HepG2 (cell line): ENCODE results near the gene BLVRB. TPM values are rescaled to one million over a fixed set of nuclear protein-coding genes. Genes with fewer than 3 reads are reported as not detected.
A peak's percentile ranks its signal among the peaks of the same experiment; 100 is the strongest.

Source experiments
- ATAC-seq: fragments of 200-7000 bp; cut with Tn5 transposase; 3 replicates; pipeline ENCODE4 v1.9.1; 2020; ENCODE audit warnings: mild to moderate bottlenecking, moderate library complexity
- Bru-seq: library from RNA; stranded (reverse); fragments of 400-500 nt; gene quantifications from one replicate; lab custom pipeline; 2021; lab: Mats Ljungman, UMichigan
- BruChase-seq, 2 experiments: library from RNA; stranded (reverse); fragments of 400-500 nt; gene quantifications; one replicate each; lab custom pipeline; 2021; lab: Mats Ljungman, UMichigan
- BruUV-seq: library from RNA; stranded (reverse); fragments of 400-500 nt; replicated peaks from 2 replicates; lab custom pipeline; 2021; lab: Mats Ljungman, UMichigan
- CTCF ChIA-PET: fragments of 300-600 bp; formaldehyde crosslinking; extraction: SDS; loops from one replicate; lab custom pipeline; 2021; ENCODE audit warnings: low total read pairs, inconsistent platforms, low intra/inter-chr PET ratio; lab: Yijun Ruan, JAX
- POLR2A ChIA-PET: fragments of 350-600 bp; sonication (Branson Sonifier 250); formaldehyde crosslinking; loops from one replicate; lab custom pipeline; 2020; ENCODE audit warnings: antibody characterized with exemption, inconsistent platforms; lab: Yijun Ruan, JAX
- DNase-seq: peaks from one replicate; pipeline ENCODE4 v3.0.0-alpha.2; 2015; ENCODE audit warnings: low spot score
- FAIRE-seq: peaks from 3 replicates; lab custom pipeline; 2011; peaks lifted over from hg19 to GRCh38; lab: Jason Lieb, UNC
- H2AFZ ChIP-seq: one replicate; pipeline ENCODE4 v1.6.1; 2011; ENCODE audit warnings: low read length, inconsistent platforms
- H3K27ac ChIP-seq: fragments of 300-600 bp; 3 replicates; pipeline ENCODE4 v1.8.0; 2011; ENCODE audit warnings: mixed run types, mild to moderate bottlenecking, mixed read lengths, low read length, inconsistent platforms; ENCODE audit not compliant: insufficient read depth; ENCODE audit errors: extremely low read length
- H3K27me3 ChIP-seq, 2 experiments: fragments of 200-600 bp in 1 of 2; 2 replicates in 1 of 2; 3 replicates in 1 of 2; pipeline versions ENCODE4 v1.6.0 to v1.8.0; 2011; ENCODE audit warnings: low read length in 2 of 2, mild to moderate bottlenecking in 2 of 2, moderate library complexity in 2 of 2, inconsistent platforms in 1 of 2; ENCODE audit not compliant: insufficient read depth in 2 of 2, control insufficient read depth in 1 of 2
- H3K36me3 ChIP-seq, 2 experiments: fragments of 200-600 bp in 1 of 2; replicated peaks in 1 of 2; 2 replicates in 1 of 2; 3 replicates in 1 of 2; pipeline versions ENCODE4 v1.5.1 to v1.8.0; 2011; ENCODE audit warnings: low read length in 2 of 2, inconsistent platforms in 1 of 2; ENCODE audit not compliant: insufficient read depth in 2 of 2, control insufficient read depth in 1 of 2
- H3K4me1 ChIP-seq: 2 replicates; pipeline ENCODE4 v1.5.1; 2012; ENCODE audit warnings: low read length, inconsistent platforms; ENCODE audit not compliant: insufficient read depth
- H3K4me2 ChIP-seq: 2 replicates; pipeline ENCODE4 v1.6.0; 2011; ENCODE audit warnings: low read depth, low read length, inconsistent platforms
- H3K4me3 ChIP-seq, 3 experiments: fragments of 200-600 bp in 1 of 3; sonication (generic), shearing (Covaris generic) in 1 of 3; replicated peaks in 1 of 3; 2 replicates each; pipeline ENCODE4 v1.5.1; 2011 to 2016; ENCODE audit warnings: low read length in 3 of 3, inconsistent platforms in 2 of 3, low read depth in 2 of 3, mild to moderate bottlenecking in 2 of 3, control low read depth in 1 of 3, mixed read lengths in 1 of 3; ENCODE audit not compliant: insufficient read depth in 1 of 3
- H3K79me2 ChIP-seq: one replicate; pipeline ENCODE4 v1.6.1; 2011; ENCODE audit warnings: low read length, inconsistent platforms; ENCODE audit not compliant: insufficient read depth
- H3K9ac ChIP-seq: 2 replicates; pipeline ENCODE4 v1.6.0; 2011; ENCODE audit warnings: mild to moderate bottlenecking, low read depth, low read length, inconsistent platforms; ENCODE audit not compliant: insufficient read depth
- H3K9me3 ChIP-seq: 2 replicates; pipeline ENCODE4 v1.5.1; 2012; ENCODE audit warnings: mild to moderate bottlenecking, low read length
- H4K20me1 ChIP-seq: 2 replicates; pipeline ENCODE4 v1.6.0; 2011; ENCODE audit warnings: inconsistent platforms, mild to moderate bottlenecking, low read length, moderate library complexity; ENCODE audit not compliant: insufficient read depth
- ADNP ChIP-seq: sonication (generic); formaldehyde crosslinking; IDR thresholded peaks from 2 replicates; pipeline ENCODE4 v1.4.0; 2020; ENCODE audit warnings: missing genetic modification reagents
- GFI1 ChIP-seq: sonication (generic); formaldehyde crosslinking; IDR thresholded peaks from 2 replicates; pipeline ENCODE4 v1.5.0; 2020; ENCODE audit warnings: missing genetic modification reagents, mild to moderate bottlenecking, borderline replicate concordance
- KLF16 ChIP-seq, 2 experiments: sonication (generic) in 1 of 2; formaldehyde crosslinking in 1 of 2; IDR thresholded peaks; 2 replicates each; pipeline versions ENCODE4 v1.6.1 to v1.8.0; 2016 to 2023; ENCODE audit warnings: missing genetic modification reagents in 2 of 2, missing compliant biosample characterization in 1 of 2
- MTA1 ChIP-seq: sonication (generic); formaldehyde crosslinking; IDR thresholded peaks from 2 replicates; pipeline ENCODE4 v1.4.0; 2020; ENCODE audit warnings: missing genetic modification reagents, mild to moderate bottlenecking, borderline replicate concordance
- PHF20 ChIP-seq: sonication (generic); formaldehyde crosslinking; IDR thresholded peaks from 2 replicates; pipeline ENCODE4 v1.5.0; 2020; ENCODE audit warnings: mild to moderate bottlenecking, missing genetic modification reagents
- ZNF207 ChIP-seq: fragments of 450-650 bp; IDR thresholded peaks from 2 replicates; pipeline ENCODE4 v1.6.1; 2016; ENCODE audit warnings: antibody characterized with exemption, borderline replicate concordance
- ZNF839 ChIP-seq: sonication (generic); formaldehyde crosslinking; IDR thresholded peaks from 2 replicates; pipeline ENCODE4 v1.4.0; 2020; ENCODE audit warnings: missing genetic modification reagents, mild to moderate bottlenecking, borderline replicate concordance
- ZZZ3 ChIP-seq: sonication (generic); formaldehyde crosslinking; IDR thresholded peaks from 2 replicates; pipeline ENCODE4 v1.4.0; 2020; ENCODE audit warnings: missing genetic modification reagents, mild to moderate bottlenecking, borderline replicate concordance
- WGBS: methylation state at CpG from one replicate; pipeline ENCODE4 v1.1.6; 2017; ENCODE audit warnings: low lambda C conversion rate; 5-methylcytosine and 5-hydroxymethylcytosine counted together
- in situ Hi-C: cut with HindIII; loops from 2 replicates; pipeline ENCODE4 v1.10.0; 2017; ENCODE audit warnings: low pct_unique_long_range_greater_than_20kb; ENCODE audit not compliant: extremely low pct_ligation_motif_present
- intact Hi-C: fragments of 100-400 bp; cut with micrococcal nuclease; formaldehyde crosslinking; loops from one replicate; pipeline ENCODE4 v1.10.0; 2022; ENCODE audit not compliant: unreplicated experiment
- long read RNA-seq, 2 experiments: library from RNA in 1 of 2; library from polyadenylated mRNA in 1 of 2; stranded (forward) in 1 of 2; unstranded in 1 of 2; transcript quantifications; one replicate each; pipeline ENCODE4 v2.0.0, GENCODE V29; 2019 to 2022
- polyA minus RNA-seq, 3 experiments: library from RNA; depleted of rRNA, polyadenylated mRNA; stranded (reverse); fragments of >200 nt; gene quantifications; 2 replicates each; pipeline ENCODE4 v1.2.3, GENCODE V29; 2011; ENCODE audit warnings: low replicate concordance in 1 of 3
- polyA plus RNA-seq, 8 experiments: library from polyadenylated mRNA; depleted of rRNA in 3 of 8; stranded (reverse) in 7 of 8; unstranded in 1 of 8; fragments of >200 nt; fragmentation: Illumina TruSeq in 4 of 8; extraction: Trizol in 4 of 8; gene quantifications; 2 replicates each; pipeline versions ENCODE4 v1.2.1 to v1.2.3, GENCODE V29; 2011 to 2016; ENCODE audit warnings: low read depth in 4 of 8, missing spikeins in 1 of 8, mixed read lengths in 1 of 8; ENCODE audit not compliant: insufficient read depth in 1 of 8
- total RNA-seq, 5 experiments: library from RNA; depleted of rRNA; stranded (reverse); fragments of >200 nt; fragmentation: Illumina TruSeq; extraction: Trizol; gene quantifications; 2 replicates each; pipeline ENCODE4 v1.2.3, GENCODE V29; 2016; ENCODE audit warnings: low read depth in 1 of 5
- TF ChIP-seq, protein P1 (sequence below): sonication (generic); formaldehyde crosslinking; IDR thresholded peaks from 2 replicates; pipeline ENCODE4 v1.4.0; 2020; ENCODE audit warnings: low read depth, mild to moderate bottlenecking, missing genetic modification reagents
- TF ChIP-seq, protein P2 (sequence below): sonication (generic); formaldehyde crosslinking; IDR thresholded peaks from 2 replicates; pipeline ENCODE4 v1.4.0; 2020; ENCODE audit warnings: missing genetic modification reagents, mild to moderate bottlenecking, borderline replicate concordance
- TF ChIP-seq, protein P3 (sequence below): sonication (generic); formaldehyde crosslinking; IDR thresholded peaks from 2 replicates; pipeline ENCODE4 v1.4.0; 2020; ENCODE audit warnings: missing genetic modification reagents

BLVRB gene
- total RNA-seq (2016; rRNA removed; fragmentation: Illumina TruSeq; extraction: Trizol) (25.9 and 32.7 TPM in 2 replicates), polyA plus RNA-seq (2011; rRNA removed) (51.4 and 75.9 TPM in 2 replicates), polyA minus RNA-seq (2011; rRNA and poly(A)+ RNA removed; ENCODE audit: low replicate concordance) (42.8 and 149 TPM in 2 replicates), Bru-seq, nascent RNA (percentile 45 among the genes with signal in this experiment), BruChase-seq, experiment 1, labeled RNA remaining after a 6-hour chase (percentile 32 among the genes with signal in this experiment), BruChase-seq, experiment 2, labeled RNA remaining after a 2-hour chase (percentile 34 among the genes with signal in this experiment)
- total RNA-seq (2016; cell fraction: cytosol; rRNA removed; fragmentation: Illumina TruSeq; extraction: Trizol; ENCODE audit: low read depth) = 8.2 and 10.9 TPM in 2 replicates
- total RNA-seq (2016; cell fraction: insoluble cytoplasmic fraction; rRNA removed; fragmentation: Illumina TruSeq; extraction: Trizol) = 28.3 and 39.1 TPM in 2 replicates
- total RNA-seq (2016; cell fraction: membrane; rRNA removed; fragmentation: Illumina TruSeq; extraction: Trizol) = 7.6 and 7.9 TPM in 2 replicates
- 9.9 and 11.1 TPM in 2 replicates for total RNA-seq (2016; cell fraction: nucleus; rRNA removed; fragmentation: Illumina TruSeq; extraction: Trizol)
- polyA plus RNA-seq (2011; cell fraction: cytosol; rRNA removed) = 66.0 and 107 TPM in 2 replicates
- 44.9 and 46.6 TPM in 2 replicates for polyA plus RNA-seq (2011; cell fraction: nucleus; rRNA removed)
- polyA plus RNA-seq (2012) = 39.5 and 39.8 TPM in 2 replicates
- 10.5 and 11.4 TPM in 2 replicates for polyA plus RNA-seq (2016; cell fraction: cytosol; fragmentation: Illumina TruSeq; extraction: Trizol; ENCODE audit: low read depth)
- polyA plus RNA-seq (2016; cell fraction: insoluble cytoplasmic fraction; fragmentation: Illumina TruSeq; extraction: Trizol; ENCODE audit: low read depth) = 31.5 and 40.3 TPM in 2 replicates
- polyA plus RNA-seq (2016; cell fraction: membrane; fragmentation: Illumina TruSeq; extraction: Trizol; ENCODE audit: low read depth) = 6.6 and 8.8 TPM in 2 replicates
- 18.0 and 18.8 TPM in 2 replicates for polyA plus RNA-seq (2016; cell fraction: nucleus; fragmentation: Illumina TruSeq; extraction: Trizol; ENCODE audit: insufficient read depth, low read depth)
- polyA minus RNA-seq (2011; cell fraction: cytosol; rRNA and poly(A)+ RNA removed) = 28.8 and 32.2 TPM in 2 replicates
- polyA minus RNA-seq (2011; cell fraction: nucleus; rRNA and poly(A)+ RNA removed) = 6.0 and 10.4 TPM in 2 replicates
- long read RNA-seq, experiment 1, transcript BLVRB-201 (5 exons, 873 nt) = major isoform, 50 of 52 reads
- long read RNA-seq, experiment 1, partial matches to known transcripts = 0 of 52 reads
- long read RNA-seq, experiment 1, other reads (novel, unspliced or antisense) = 1 of 52 reads
- long read RNA-seq, experiment 2, transcript BLVRB-201 (5 exons, 873 nt) = major isoform, 64 of 76 reads
- long read RNA-seq, experiment 2, partial matches to known transcripts = 4 of 76 reads
- long read RNA-seq, experiment 2, other reads (novel, unspliced or antisense) = 5 of 76 reads

DNA sequence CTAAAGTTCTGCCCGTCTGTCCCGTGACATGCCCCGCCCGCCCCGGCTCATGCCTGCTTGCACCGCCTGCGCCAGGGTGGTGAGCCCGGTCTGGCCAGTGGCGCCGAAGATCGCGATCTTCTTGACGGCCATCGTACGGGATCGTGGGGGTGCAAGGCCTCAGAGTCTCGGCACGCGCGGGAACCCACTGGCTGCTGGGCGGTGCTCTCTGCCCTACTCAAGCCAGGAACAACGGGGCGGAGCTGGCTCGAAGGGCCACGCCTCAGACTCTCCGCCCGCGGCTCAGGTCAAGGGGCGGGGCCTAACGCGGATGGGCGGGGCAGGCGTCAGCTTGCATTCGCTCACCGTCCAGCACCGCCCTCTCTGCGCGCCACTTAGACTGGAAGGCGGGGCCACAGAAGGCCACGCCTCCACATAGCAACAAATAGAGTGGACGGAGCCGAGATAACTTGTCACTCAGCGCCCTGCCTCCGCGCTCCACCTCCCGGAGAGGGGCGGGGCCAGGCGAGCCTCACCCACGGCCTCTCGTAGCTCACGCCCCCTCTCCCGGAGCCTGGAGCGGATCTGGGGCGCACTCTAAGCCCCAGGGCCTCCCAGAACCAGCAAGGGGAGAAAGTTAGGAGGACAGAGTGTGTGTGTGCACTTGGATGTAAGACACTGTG, at the start of gene BLVRB:
Gene BLVRB, minus strand, starts transcription at position 189 of the 662 bp plus-strand sequence. Its CDS starts 57 bp downstream, at position 132.
- no peaks in the 10 kb centered on the region for H3K9me3 ChIP-seq
- no peak within 1 kb of the TSS for H2AFZ ChIP-seq
- peak within 1 kb of the TSS; percentile 66 for H3K27ac ChIP-seq
- H3K9ac ChIP-seq = peak within 1 kb of the TSS; percentile 64
- peaks cover 52% of the 10 kb centered on the region for H3K4me1 ChIP-seq
- H3K79me2 ChIP-seq = no peaks in the 10 kb centered on the region
- ChIA-PET CTCF (interaction anchor here (0.7 kb wide), 1 partner anchor 45 kb away, joined by 3 read pairs; no protein-coding TSS in a partner anchor), POLR2A (interaction anchor here (0.7 to 5.5 kb wide), 16 partner anchors 12 to 974 kb away, joined by 3 to 47 read pairs (median 6); partner anchors contain the start of genes C19orf47, PLD3, SERTAD1 and SERTAD3)
- no peaks in the 10 kb centered on the region for H3K36me3 ChIP-seq
- in situ Hi-C loops (no loop called here), intact Hi-C loops (loop anchor here (2.0 to 10.0 kb wide), 2 partner anchors 21 to 59 kb away; partner anchors contain the start of gene SERTAD3)
- ATAC-seq (peak; percentile 82), DNase-seq (peak; percentile 96), FAIRE-seq (peak; percentile 88)
- peak within 1 kb of the TSS; percentile 66 to 87 (median 75) for H3K4me3 ChIP-seq
- peak within 1 kb of the TSS; percentile 99 for H3K4me2 ChIP-seq
- BruUV-seq = no TSS peak
- peaks cover 1 to 17% of the 10 kb centered on the region in 2 experiments; a peak in 3 of 5 replicates for H3K27me3 ChIP-seq
- 0% methylated on average over 6 of the region's 54 CpGs for WGBS
- no peaks in the 10 kb centered on the region for H4K20me1 ChIP-seq
- TF ChIP-seq KLF16 (CRISPR knock-in tag; IDR thresholded peaks at IDR 0.05) (peak in 1 of 2 experiments; percentile 60; a peak in 1 of 4 replicates), ZZZ3 (CRISPR knock-in tag) (0 out of 2 replicates have a peak, but pooled peaks have one; percentile 64), ADNP (CRISPR knock-in tag) (no peak), MTA1 (CRISPR knock-in tag) (peak; percentile 83; the same call in 1 of the 2 replicates), PHF20 (CRISPR knock-in tag) (0 out of 2 replicates have a peak, but pooled peaks have one; percentile 28), ZNF839 (no peak), GFI1 (CRISPR knock-in tag) (no peak), ZNF207 (no peak)
- TF ChIP-seq, protein P1, sequence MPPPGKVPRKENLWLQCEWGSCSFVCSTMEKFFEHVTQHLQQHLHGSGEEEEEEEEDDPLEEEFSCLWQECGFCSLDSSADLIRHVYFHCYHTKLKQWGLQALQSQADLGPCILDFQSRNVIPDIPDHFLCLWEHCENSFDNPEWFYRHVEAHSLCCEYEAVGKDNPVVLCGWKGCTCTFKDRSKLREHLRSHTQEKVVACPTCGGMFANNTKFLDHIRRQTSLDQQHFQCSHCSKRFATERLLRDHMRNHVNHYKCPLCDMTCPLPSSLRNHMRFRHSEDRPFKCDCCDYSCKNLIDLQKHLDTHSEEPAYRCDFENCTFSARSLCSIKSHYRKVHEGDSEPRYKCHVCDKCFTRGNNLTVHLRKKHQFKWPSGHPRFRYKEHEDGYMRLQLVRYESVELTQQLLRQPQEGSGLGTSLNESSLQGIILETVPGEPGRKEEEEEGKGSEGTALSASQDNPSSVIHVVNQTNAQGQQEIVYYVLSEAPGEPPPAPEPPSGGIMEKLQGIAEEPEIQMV = no peak
- TF ChIP-seq, protein P2, sequence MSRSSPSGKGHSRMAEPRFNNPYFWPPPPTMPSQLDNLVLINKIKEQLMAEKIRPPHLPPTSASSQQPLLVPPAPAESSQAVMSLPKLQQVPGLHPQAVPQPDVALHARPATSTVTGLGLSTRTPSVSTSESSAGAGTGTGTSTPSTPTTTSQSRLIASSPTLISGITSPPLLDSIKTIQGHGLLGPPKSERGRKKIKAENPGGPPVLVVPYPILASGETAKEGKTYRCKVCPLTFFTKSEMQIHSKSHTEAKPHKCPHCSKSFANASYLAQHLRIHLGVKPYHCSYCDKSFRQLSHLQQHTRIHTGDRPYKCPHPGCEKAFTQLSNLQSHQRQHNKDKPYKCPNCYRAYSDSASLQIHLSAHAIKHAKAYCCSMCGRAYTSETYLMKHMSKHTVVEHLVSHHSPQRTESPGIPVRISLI = 0 out of 2 replicates have a peak, but pooled peaks have one; percentile 32
- TF ChIP-seq, protein P3, sequence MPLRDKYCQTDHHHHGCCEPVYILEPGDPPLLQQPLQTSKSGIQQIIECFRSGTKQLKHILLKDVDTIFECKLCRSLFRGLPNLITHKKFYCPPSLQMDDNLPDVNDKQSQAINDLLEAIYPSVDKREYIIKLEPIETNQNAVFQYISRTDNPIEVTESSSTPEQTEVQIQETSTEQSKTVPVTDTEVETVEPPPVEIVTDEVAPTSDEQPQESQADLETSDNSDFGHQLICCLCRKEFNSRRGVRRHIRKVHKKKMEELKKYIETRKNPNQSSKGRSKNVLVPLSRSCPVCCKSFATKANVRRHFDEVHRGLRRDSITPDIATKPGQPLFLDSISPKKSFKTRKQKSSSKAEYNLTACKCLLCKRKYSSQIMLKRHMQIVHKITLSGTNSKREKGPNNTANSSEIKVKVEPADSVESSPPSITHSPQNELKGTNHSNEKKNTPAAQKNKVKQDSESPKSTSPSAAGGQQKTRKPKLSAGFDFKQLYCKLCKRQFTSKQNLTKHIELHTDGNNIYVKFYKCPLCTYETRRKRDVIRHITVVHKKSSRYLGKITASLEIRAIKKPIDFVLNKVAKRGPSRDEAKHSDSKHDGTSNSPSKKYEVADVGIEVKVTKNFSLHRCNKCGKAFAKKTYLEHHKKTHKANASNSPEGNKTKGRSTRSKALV = no peak
